Adrenal gland (tissue), 12 donors: Measurements from ENCODE around the gene LMF2. TPM values are rescaled to one million over a fixed set of nuclear protein-coding genes. Genes with fewer than 3 reads are reported as not detected.
A peak's percentile ranks its signal among the peaks of the same experiment; 100 is the strongest.

Experiments used
- DNase-seq, 7 donors: peaks; one replicate each; pipeline ENCODE4 v3.0.0-alpha.2; 2019 to 2020
- H3K27ac ChIP-seq, 5 donors: fragments of 200-600 bp; sonication (generic) in 4 of 5; 1 replicate in 3 of 5; 2 replicates in 2 of 5; pipeline versions ENCODE4 v1.5.1 to v1.8.0; 2016 to 2020; ENCODE audit warnings: mild to moderate bottlenecking in 1 of 5
- H3K27me3 ChIP-seq: fragments of 200-600 bp; 2 replicates; pipeline ENCODE4 v1.8.0; 2021
- H3K36me3 ChIP-seq, 2 donors: fragments of 200-600 bp; replicated peaks in 1 of 2; 1 replicate in 1 of 2; 2 replicates in 1 of 2; pipeline versions ENCODE4 v1.5.1 to v1.8.0; 2018 to 2022
- H3K4me1 ChIP-seq, 2 donors: fragments of 200-600 bp; replicated peaks in 1 of 2; 1 replicate in 1 of 2; 2 replicates in 1 of 2; pipeline versions ENCODE4 v1.5.1 to v1.8.0; 2018 to 2021
- H3K4me3 ChIP-seq, 4 donors: fragments of 200-600 bp; sonication (generic) in 3 of 4; one replicate each; pipeline ENCODE4 v1.5.1; 2016 to 2018
- H3K9me3 ChIP-seq, 3 donors: fragments of 200-600 bp; sonication (generic) in 1 of 3; replicated peaks in 1 of 3; 1 replicate in 2 of 3; 2 replicates in 1 of 3; pipeline versions ENCODE4 v1.5.1 to v1.8.0; 2016 to 2021
- POLR2A ChIP-seq, 2 donors: fragments of 450-650 bp; IDR thresholded peaks; one replicate each; pipeline ENCODE4 v1.6.1; 2017; ENCODE audit warnings: antibody characterized with exemption in 2 of 2, mild to moderate bottlenecking in 2 of 2, moderate library complexity in 1 of 2
- WGBS, 4 donors: extraction: QIAGEN DNeasy Blood & Tissue Kit in 2 of 4; methylation state at CpG; one replicate each; pipeline versions ENCODE4 v1.1.5 to v1.1.7; 2013 to 2017; 5-methylcytosine and 5-hydroxymethylcytosine counted together
- intact Hi-C, 2 donors: fragments of 100-400 bp; cut with DNase I; formaldehyde crosslinking; loops; one replicate each; pipeline versions ENCODE4 v1.14.1 to v1.15.0; 2022 to 2023
- polyA plus RNA-seq, 3 donors: library from polyadenylated mRNA; stranded (reverse); fragments of 200-250 nt in 2 of 3; fragments of 350-450 nt in 1 of 3; fragmentation: Illumina TruSeq in 1 of 3; extraction: RNeasy Lipid Tissue Mini Kit (QIAGEN cat#74804) in 1 of 3; gene quantifications; one replicate each; pipeline ENCODE4 v1.2.3, GENCODE V29; 2013 to 2014
- total RNA-seq, 9 donors: library from RNA; depleted of rRNA in 4 of 9; stranded (reverse); fragments of >200 nt in 4 of 9; fragments of 120-200 nt in 1 of 9; fragmentation: NEBNext Ultra II Directional in 1 of 9; extraction: Animal tissue kit (Norgen Biotek cat#: 25700) in 1 of 9; gene quantifications; one replicate each; pipeline versions ENCODE4 v1.1.0 to v1.2.4, GENCODE V29; 2013 to 2023
- TF ChIP-seq, protein P1 (sequence below), 6 experiments: fragments of 450-650 bp in 4 of 6; fragments of 200-600 bp in 2 of 6; sonication (generic) in 1 of 6; IDR thresholded peaks; 1 replicate in 5 of 6; 2 replicates in 1 of 6; pipeline versions ENCODE4 v1.5.1 to v1.8.0; 2016 to 2021; ENCODE audit warnings: antibody characterized with exemption in 6 of 6, mild to moderate bottlenecking in 2 of 6, moderate library complexity in 1 of 6
- donor health status: healthy with polysubstance abuse.
- donor health status: Bipolar disorder and iron deficiency.
- donor health status: DM: yes; HTN: yes; CAD: no.
- donor health status: DM: no; HTN: no; CAD: no.
- donor health status: DM: no; HTN: no; CAD: no.
- donor health status: DM: yes; HTN: yes; CAD: no.

Gene LMF2
- total and polyA plus RNA-seq, 12 donors, result 6.3 to 120 (median 78.3) TPM

DNA sequence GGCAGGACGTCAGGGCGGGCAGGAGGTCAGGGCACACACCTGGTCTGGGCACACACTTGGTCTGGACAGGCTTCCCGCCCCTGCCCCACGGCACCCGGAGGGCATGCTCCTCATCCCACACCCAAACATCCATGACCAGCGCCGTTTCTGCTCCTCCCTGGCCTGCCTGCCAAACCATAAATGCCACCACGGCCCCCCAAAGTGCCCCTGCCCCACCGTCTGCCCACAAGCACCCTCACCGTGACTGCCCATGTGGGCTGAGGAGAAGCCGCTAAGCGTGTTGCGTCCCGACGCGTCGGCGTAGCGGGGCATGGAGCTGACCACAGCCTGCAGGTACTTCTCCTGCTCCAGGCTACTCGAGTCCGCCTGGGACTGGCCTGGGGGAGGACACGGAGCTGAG is 48.5 kb downstream of the LMF2 start:
- H3K4me3 ChIP-seq, result no peak overlapping the region
- WGBS, 4 donors, result 87 to 96% (median 92%) methylated on average over 10 to 22 of the region's 22 CpGs
- intact Hi-C loops, result no loop called here
- no peak overlapping the region for H3K27ac ChIP-seq
- peaks cover 0 to 95% of the 10 kb centered on the region in 2 donors for H3K36me3 ChIP-seq
- no peaks in the 10 kb centered on the region for H3K27me3 ChIP-seq
- no peaks in the 10 kb centered on the region for H3K4me1 ChIP-seq
- H3K9me3 ChIP-seq, result no peaks in the 10 kb centered on the region
- TF ChIP-seq POLR2A (IDR thresholded peaks at IDR 0.05), result no peak
- TF ChIP-seq, protein P1, sequence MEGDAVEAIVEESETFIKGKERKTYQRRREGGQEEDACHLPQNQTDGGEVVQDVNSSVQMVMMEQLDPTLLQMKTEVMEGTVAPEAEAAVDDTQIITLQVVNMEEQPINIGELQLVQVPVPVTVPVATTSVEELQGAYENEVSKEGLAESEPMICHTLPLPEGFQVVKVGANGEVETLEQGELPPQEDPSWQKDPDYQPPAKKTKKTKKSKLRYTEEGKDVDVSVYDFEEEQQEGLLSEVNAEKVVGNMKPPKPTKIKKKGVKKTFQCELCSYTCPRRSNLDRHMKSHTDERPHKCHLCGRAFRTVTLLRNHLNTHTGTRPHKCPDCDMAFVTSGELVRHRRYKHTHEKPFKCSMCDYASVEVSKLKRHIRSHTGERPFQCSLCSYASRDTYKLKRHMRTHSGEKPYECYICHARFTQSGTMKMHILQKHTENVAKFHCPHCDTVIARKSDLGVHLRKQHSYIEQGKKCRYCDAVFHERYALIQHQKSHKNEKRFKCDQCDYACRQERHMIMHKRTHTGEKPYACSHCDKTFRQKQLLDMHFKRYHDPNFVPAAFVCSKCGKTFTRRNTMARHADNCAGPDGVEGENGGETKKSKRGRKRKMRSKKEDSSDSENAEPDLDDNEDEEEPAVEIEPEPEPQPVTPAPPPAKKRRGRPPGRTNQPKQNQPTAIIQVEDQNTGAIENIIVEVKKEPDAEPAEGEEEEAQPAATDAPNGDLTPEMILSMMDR (IDR thresholded peaks at IDR 0.05), result no peak
- DNase-seq, result no peak

DNA sequence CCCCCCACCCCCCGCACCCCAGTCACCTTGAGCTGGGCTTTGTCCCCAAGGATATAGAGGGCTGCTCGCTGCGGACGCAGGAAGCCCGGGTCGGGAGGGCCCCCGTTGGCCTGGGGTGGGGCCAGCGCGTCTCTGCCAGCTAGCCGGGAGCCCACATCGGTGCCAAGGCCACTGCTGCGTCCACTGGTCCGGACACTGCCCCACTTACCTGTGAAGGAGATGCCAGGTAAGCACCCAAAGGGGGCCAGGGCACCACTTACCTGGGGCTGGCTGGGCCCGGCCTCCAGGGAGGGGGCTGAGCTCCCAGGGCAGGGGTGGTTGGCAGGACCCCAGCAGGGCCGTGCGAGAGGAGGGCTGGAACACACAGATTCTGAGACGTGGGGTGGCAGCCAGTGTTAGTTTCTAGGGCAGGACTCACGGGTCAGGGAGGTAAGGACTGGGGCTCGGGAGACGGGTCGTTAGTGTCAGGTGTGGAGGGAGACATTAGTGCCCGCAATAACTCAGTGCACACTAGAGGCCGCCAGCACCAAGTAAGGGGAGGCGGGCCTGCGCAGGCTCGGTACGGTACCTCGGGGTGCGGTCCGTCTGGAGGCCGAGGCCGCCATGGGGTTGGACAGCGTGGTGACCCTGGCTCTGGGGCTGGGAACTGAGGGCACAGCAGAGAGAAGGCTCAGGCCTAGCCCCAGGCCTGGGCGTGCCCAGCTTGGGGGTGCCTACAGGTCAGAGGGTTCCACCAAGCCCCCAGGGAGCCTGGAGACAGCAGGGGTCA is 50.9 kb downstream of the LMF2 start:
- Histone ChIP-seq H3K27me3 (no peaks in the 10 kb centered on the region), H3K27ac (no peak overlapping the region), H3K4me3 (no peak overlapping the region), H3K36me3 (peaks cover 0 to 76% of the 10 kb centered on the region in 2 donors), H3K9me3 (no peaks in the 10 kb centered on the region), H3K4me1 (no peaks in the 10 kb centered on the region)
- TF ChIP-seq, protein P1 (IDR thresholded peaks at IDR 0.05), result no peak
- no peak for TF ChIP-seq POLR2A (IDR thresholded peaks at IDR 0.05)
- peak in 1 of 7 donors; percentile 21 for DNase-seq
- 65 to 85% (median 82%) methylated on average over 17 to 34 of the region's 34 CpGs for WGBS, 4 donors
- intact Hi-C loops, result no loop called here

DNA sequence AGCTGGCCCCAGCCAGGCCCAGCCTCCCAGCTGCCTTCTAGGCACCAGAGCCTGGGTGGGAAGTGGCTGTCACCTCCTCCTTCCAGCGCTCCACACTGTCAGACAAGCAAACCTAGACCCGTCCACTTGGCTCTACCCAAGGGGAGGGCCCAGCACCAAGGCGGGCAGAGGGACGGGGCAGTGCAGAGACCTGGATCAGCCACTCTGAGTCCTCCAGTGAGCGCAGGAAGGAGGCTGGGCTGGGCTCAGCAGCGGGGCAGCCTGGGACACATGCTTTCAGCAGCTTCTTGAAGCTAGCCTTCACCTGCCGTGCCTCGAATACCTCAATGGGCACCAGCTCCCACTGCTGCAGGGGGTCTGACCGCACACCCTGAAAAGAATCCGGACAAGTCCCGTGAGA is 51.5 kb downstream of the LMF2 start:
- peaks cover 0 to 74% of the 10 kb centered on the region in 2 donors for H3K36me3 ChIP-seq
- H3K4me3 ChIP-seq, result no peak overlapping the region
- no peaks in the 10 kb centered on the region for H3K4me1 ChIP-seq
- WGBS, 4 donors, result 90 to 95% (median 93%) methylated on average over 2 to 11 of the region's 11 CpGs; no CpG with 5 or more reads in 1 of the 4 donors
- no peak for DNase-seq
- H3K27me3 ChIP-seq, result no peaks in the 10 kb centered on the region
- intact Hi-C loops, result no loop called here
- TF ChIP-seq POLR2A (IDR thresholded peaks at IDR 0.05), result no peak
- TF ChIP-seq, protein P1 (IDR thresholded peaks at IDR 0.05), result no peak
- H3K27ac ChIP-seq, result no peak overlapping the region
- no peaks in the 10 kb centered on the region for H3K9me3 ChIP-seq

DNA sequence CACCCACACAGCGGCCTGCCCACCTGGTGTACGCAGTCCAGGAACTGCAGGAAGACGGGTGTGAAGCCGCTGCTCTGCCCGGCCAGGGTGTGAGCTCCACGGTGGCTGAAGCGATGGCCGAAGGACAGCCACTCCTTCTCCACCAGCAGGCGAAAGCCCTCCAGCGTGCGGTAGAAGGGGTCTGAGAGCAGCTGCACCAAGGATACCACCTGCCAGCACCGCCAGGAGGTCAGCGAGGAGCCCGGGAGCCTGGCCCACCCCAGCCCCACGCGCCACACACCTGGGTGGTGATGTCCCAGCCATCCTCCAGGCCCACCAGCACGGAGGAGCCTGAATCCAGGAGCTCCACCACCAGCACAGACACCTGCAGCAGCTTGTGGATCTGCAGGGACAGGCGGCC is 52.3 kb downstream of the LMF2 start:
- Histone ChIP-seq H3K4me1 (no peaks in the 10 kb centered on the region), H3K27ac (no peak overlapping the region), H3K36me3 (peaks cover 0 to 69% of the 10 kb centered on the region in 2 donors), H3K4me3 (no peak overlapping the region), H3K27me3 (no peaks in the 10 kb centered on the region), H3K9me3 (no peaks in the 10 kb centered on the region)
- 93 to 97% (median 95%) methylated on average over 12 to 18 of the region's 18 CpGs; no CpG with 5 or more reads in 1 of the 4 donors for WGBS, 4 donors
- no peak for TF ChIP-seq POLR2A (IDR thresholded peaks at IDR 0.05)
- TF ChIP-seq, protein P1 (IDR thresholded peaks at IDR 0.05), result no peak
- intact Hi-C loops, result no loop called here
- no peak for DNase-seq
